H1 (cell line): ENCODE results near the gene ZSWIM7. TPM values are rescaled to one million over a fixed set of nuclear protein-coding genes. Genes with fewer than 3 reads are reported as not detected.

ENCODE experiments used
- CTCF ChIP-seq, 3 experiments: IDR thresholded peaks; 1 replicate in 2 of 3; 2 replicates in 1 of 3; pipeline versions ENCODE4 v1.5.1 to v1.6.1; 2011; ENCODE audit warnings: low read length in 3 of 3, mild to moderate bottlenecking in 3 of 3, inconsistent platforms in 2 of 3, low read depth in 1 of 3, moderate library complexity in 1 of 3; ENCODE audit not compliant: insufficient read depth in 1 of 3; ENCODE audit errors: control extremely low read depth in 1 of 3
- KDM1A ChIP-seq: fragments of 200-600, 300-600 bp; sonication (generic); IDR thresholded peaks from 2 replicates; pipeline ENCODE4 v1.7.1; 2016; ENCODE audit warnings: mild to moderate bottlenecking, low read length, borderline replicate concordance
- NRF1 ChIP-seq: IDR thresholded peaks from 2 replicates; pipeline ENCODE4 v1.6.1; 2011; ENCODE audit warnings: mild to moderate bottlenecking, low read depth, low read length, improper control_type of control experiment
- polyA plus RNA-seq, 7 experiments: library from polyadenylated mRNA; depleted of rRNA in 3 of 7; stranded (reverse) in 5 of 7; unstranded in 2 of 7; fragments of >200 nt in 5 of 7; fragments of 200-250 nt in 2 of 7; gene quantifications; 1 replicate in 5 of 7; 2 replicates in 1 of 7; 4 replicates in 1 of 7; pipeline versions ENCODE4 v1.2.1 to v1.2.3, GENCODE V29; 2011 to 2013; ENCODE audit warnings: missing spikeins in 2 of 7, mixed read lengths in 2 of 7
- total RNA-seq: library from RNA; stranded (reverse); fragmentation: NEBNext Ultra II Directional; extraction: Animal tissue kit (Norgen Biotek cat#: 25700); gene quantifications from 2 replicates; pipeline ENCODE4 v1.2.1, GENCODE V29; 2021

Gene ZSWIM7
- total and polyA plus RNA-seq, 2 of the 8 experiments (the other 6 are each of a cell fraction or from before 2014, with no cell fraction given), result 39.3 to 57.7 TPM

GRCh38 chr17:15965528-15965927 is 34.0 kb downstream of the ZSWIM7 start (continued):
- TF ChIP-seq NRF1 (no peak), CTCF (IDR thresholded peaks at IDR 0.05; ENCODE audit: control extremely low read depth in 1 of 3, insufficient read depth in 1 of 3, low read depth in 1 of 3, low read length in 3 of 3) (0 out of 4 replicates have a peak, but pooled peaks of 1 of the 3 experiments have one; percentile 13), KDM1A (no peak)
